Mesenchymal stem cell (in vitro differentiated cells and primary cell): ENCODE measurements around the gene AKT3.

Source experiments
- DNase-seq: peaks from one replicate; pipeline ENCODE4 v3.0.0-alpha.2; 2013
- H2AFZ ChIP-seq: one replicate; pipeline ENCODE4 v1.6.1; 2013; ENCODE audit warnings: low read depth, mild to moderate bottlenecking, control low read depth, inconsistent platforms, low read length, moderate library complexity
- H2AK5ac ChIP-seq: 2 replicates; pipeline ENCODE4 v1.6.1; 2013; ENCODE audit warnings: low read length, moderate library complexity, mild to moderate bottlenecking, inconsistent platforms; ENCODE audit not compliant: severe bottlenecking
- H2BK120ac ChIP-seq: one replicate; pipeline ENCODE4 v1.6.1; 2013; ENCODE audit warnings: low read depth, mild to moderate bottlenecking, inconsistent platforms, low read length, moderate library complexity
- H2BK12ac ChIP-seq, 2 experiments: one replicate each; pipeline ENCODE4 v1.6.1; 2013; ENCODE audit warnings: inconsistent platforms in 2 of 2, low read length in 2 of 2, mild to moderate bottlenecking in 2 of 2, moderate library complexity in 2 of 2, control low read depth in 1 of 2
- H2BK15ac ChIP-seq: one replicate; pipeline ENCODE4 v1.6.1; 2013; ENCODE audit warnings: mild to moderate bottlenecking, low read depth, inconsistent platforms; ENCODE audit not compliant: poor library complexity, severe bottlenecking
- H2BK5ac ChIP-seq: 2 replicates; pipeline ENCODE4 v1.6.1; 2013; ENCODE audit warnings: low read depth, mild to moderate bottlenecking, low read length, control low read depth, inconsistent platforms; ENCODE audit not compliant: poor library complexity, severe bottlenecking
- H3K14ac ChIP-seq, 2 experiments: one replicate each; pipeline ENCODE4 v1.6.1; 2013; ENCODE audit warnings: inconsistent platforms in 2 of 2, low read length in 2 of 2, control low read depth in 1 of 2, mild to moderate bottlenecking in 1 of 2, moderate library complexity in 1 of 2
- H3K18ac ChIP-seq, 2 experiments: one replicate each; pipeline ENCODE4 v1.6.1; 2013; ENCODE audit warnings: inconsistent platforms in 2 of 2, low read length in 2 of 2, control low read depth in 1 of 2, low read depth in 1 of 2, mild to moderate bottlenecking in 1 of 2
- H3K23ac ChIP-seq, 2 experiments: one replicate each; pipeline ENCODE4 v1.6.1; 2013; ENCODE audit warnings: inconsistent platforms in 2 of 2, low read length in 2 of 2, mild to moderate bottlenecking in 2 of 2, moderate library complexity in 2 of 2, control low read depth in 1 of 2
- H3K27ac ChIP-seq: 2 replicates; pipeline ENCODE4 v1.5.1; 2013; ENCODE audit warnings: mild to moderate bottlenecking, moderate library complexity, low read length, control low read depth, inconsistent platforms; ENCODE audit not compliant: poor library complexity, severe bottlenecking
- H3K27me3 ChIP-seq, 2 experiments: 2 replicates each; pipeline versions ENCODE4 v1.6.1 to v1.7.0; 2013; ENCODE audit warnings: low read length in 2 of 2, mild to moderate bottlenecking in 2 of 2, moderate library complexity in 2 of 2, control low read depth in 1 of 2, inconsistent platforms in 1 of 2; ENCODE audit not compliant: control insufficient read depth in 1 of 2, insufficient read depth in 1 of 2
- H3K36me3 ChIP-seq, 2 experiments: 2 replicates each; pipeline versions ENCODE4 v1.6.1 to v1.7.0; 2013; ENCODE audit warnings: low read length in 2 of 2, control low read depth in 1 of 2, inconsistent platforms in 1 of 2, low read depth in 1 of 2, mild to moderate bottlenecking in 1 of 2; ENCODE audit not compliant: insufficient read depth in 2 of 2, control insufficient read depth in 1 of 2
- H3K4ac ChIP-seq, 2 experiments: one replicate each; pipeline ENCODE4 v1.6.1; 2013; ENCODE audit warnings: inconsistent platforms in 2 of 2, low read length in 2 of 2, mild to moderate bottlenecking in 2 of 2, moderate library complexity in 2 of 2, control low read depth in 1 of 2, low read depth in 1 of 2
- H3K4me1 ChIP-seq: 2 replicates; pipeline ENCODE4 v1.6.1; 2013; ENCODE audit warnings: low read depth, low read length, control low read depth; ENCODE audit not compliant: control insufficient read depth, insufficient read depth
- H3K4me2 ChIP-seq: 2 replicates; pipeline ENCODE4 v1.6.1; 2013; ENCODE audit warnings: low read length, mild to moderate bottlenecking, inconsistent platforms; ENCODE audit not compliant: poor library complexity, severe bottlenecking
- H3K4me3 ChIP-seq, 2 experiments: 2 replicates each; pipeline versions ENCODE4 v1.5.1 to v1.7.0; 2013; ENCODE audit warnings: low read length in 2 of 2, mild to moderate bottlenecking in 2 of 2, control low read depth in 1 of 2, low read depth in 1 of 2; ENCODE audit not compliant: insufficient read depth in 1 of 2
- H3K79me1 ChIP-seq: replicated peaks from 2 replicates; pipeline ENCODE4 v1.6.1; 2013; ENCODE audit warnings: mild to moderate bottlenecking, control low read depth, low read length, inconsistent platforms; ENCODE audit not compliant: poor library complexity, severe bottlenecking
- H3K9ac ChIP-seq: 2 replicates; pipeline ENCODE4 v1.7.0; 2013; ENCODE audit warnings: mild to moderate bottlenecking, low read length, moderate library complexity
- H3K9me3 ChIP-seq: 2 replicates; pipeline ENCODE4 v1.7.0; 2013; ENCODE audit warnings: mild to moderate bottlenecking, low read length; ENCODE audit not compliant: control insufficient read depth
- H4K8ac ChIP-seq: one replicate; pipeline ENCODE4 v1.6.1; 2013; ENCODE audit warnings: inconsistent platforms, mild to moderate bottlenecking, low read length, moderate library complexity
- H4K91ac ChIP-seq: one replicate; pipeline ENCODE4 v1.6.1; 2013; ENCODE audit warnings: mild to moderate bottlenecking, low read length, inconsistent platforms
- whole genome bisulfite sequencing: methylation state at CpG from one replicate; pipeline ENCODE4 v1.1.7; 2013; ENCODE audit warnings: mixed read lengths; 5-methylcytosine and 5-hydroxymethylcytosine counted together

The AKT3 gene

GRCh38 chr1:243844186-243844585, 5.9 kb downstream of the AKT3 start:
- WGBS: 100% methylated on average over 1 of the region's 1 CpG

GRCh38 chr1:243842978-243843511, 7.0 kb downstream of the AKT3 start:
- peaks cover 4% of the 10 kb centered on the region for H3K79me1 ChIP-seq
- H2BK15ac ChIP-seq: no peak overlapping the region
- no peaks in the 10 kb centered on the region for H3K9me3 ChIP-seq
- peak overlapping the region in 1 of 2 experiments; percentile 19 for H3K18ac ChIP-seq
- H3K9ac ChIP-seq: peak overlapping the region; percentile 62
- peak overlapping the region; percentile 31 for H2BK5ac ChIP-seq
- H2AK5ac ChIP-seq: no peak overlapping the region
- no peaks in the 10 kb centered on the region for H3K27me3 ChIP-seq
- H4K8ac ChIP-seq: no peak overlapping the region
- H3K4ac ChIP-seq: no peak overlapping the region
- no peak overlapping the region for H3K14ac ChIP-seq
- H2AFZ ChIP-seq: no peak overlapping the region
- peaks cover 0 to 2% of the 10 kb centered on the region in 2 experiments for H3K36me3 ChIP-seq
- no peak overlapping the region for H2BK120ac ChIP-seq
- peaks cover 2% of the 10 kb centered on the region for H3K4me1 ChIP-seq
- no peak overlapping the region for H4K91ac ChIP-seq
- 27% methylated on average over 3 of the region's 4 CpGs for WGBS
- peak; percentile 92 for DNase-seq
- no peak overlapping the region for H3K23ac ChIP-seq
- H3K4me2 ChIP-seq: peak overlapping the region; percentile 66
- no peak overlapping the region for H2BK12ac ChIP-seq
- H3K27ac ChIP-seq: peak overlapping the region; percentile 64
- peak overlapping the region in 1 of 2 experiments; percentile 22 for H3K4me3 ChIP-seq

More at GRCh38 chr1:243844186-243844585, 5.9 kb downstream of the AKT3 start:
- H3K4ac ChIP-seq: no peak overlapping the region
- H3K4me3 ChIP-seq: no peak overlapping the region
- H3K27me3 ChIP-seq: no peaks in the 10 kb centered on the region
- peak overlapping the region; percentile 12 for H2BK15ac ChIP-seq
- no peak overlapping the region for H3K4me2 ChIP-seq
- no peak overlapping the region for H2AFZ ChIP-seq
- no peaks in the 10 kb centered on the region for H3K9me3 ChIP-seq
- peaks cover 3% of the 10 kb centered on the region for H3K4me1 ChIP-seq
- no peak overlapping the region for H2AK5ac ChIP-seq
- H3K27ac ChIP-seq: no peak overlapping the region
- peaks cover 0 to 2% of the 10 kb centered on the region in 2 experiments for H3K36me3 ChIP-seq
- no peak overlapping the region for H4K91ac ChIP-seq
- H3K23ac ChIP-seq: no peak overlapping the region
- no peak for DNase-seq
- H2BK12ac ChIP-seq: no peak overlapping the region
- no peak overlapping the region for H4K8ac ChIP-seq
- no peak overlapping the region for H3K18ac ChIP-seq
- H3K79me1 ChIP-seq: peaks cover 4% of the 10 kb centered on the region
- no peak overlapping the region for H3K14ac ChIP-seq
- H2BK5ac ChIP-seq: no peak overlapping the region
- H3K9ac ChIP-seq: no peak overlapping the region
- H2BK120ac ChIP-seq: no peak overlapping the region

- no CpG with 5 or more reads among the region's 5 CpGs for WGBS
- DNase-seq: peak; percentile 48
- Histone ChIP-seq H3K9ac (peak overlapping the region; percentile 62), H2BK5ac (no peak overlapping the region), H2BK12ac (no peak overlapping the region), H3K36me3 (peaks cover 0 to 6% of the 10 kb centered on the region in 2 experiments), H3K4me3 (no peak overlapping the region), H3K27ac (no peak overlapping the region), H3K27me3 (no peaks in the 10 kb centered on the region), H4K8ac (no peak overlapping the region), H3K23ac (no peak overlapping the region), H2BK15ac (no peak overlapping the region), H3K9me3 (peaks cover 6% of the 10 kb centered on the region), H3K4me2 (no peak overlapping the region), H4K91ac (no peak overlapping the region), H2AFZ (no peak overlapping the region), H3K4me1 (peaks cover 2% of the 10 kb centered on the region), H3K14ac (no peak overlapping the region), H2BK120ac (no peak overlapping the region), H2AK5ac (no peak overlapping the region), H3K4ac (no peak overlapping the region), H3K18ac (no peak overlapping the region), H3K79me1 (peaks cover 4% of the 10 kb centered on the region)
Observed at GRCh38 chr1:243842161-243842560, 7.9 kb downstream of the AKT3 start.

- no peak overlapping the region for H2AK5ac ChIP-seq
- peaks cover 2% of the 10 kb centered on the region for H3K4me1 ChIP-seq
- no peak overlapping the region for H2BK120ac ChIP-seq
- peak overlapping the region; percentile 34 for H3K4me2 ChIP-seq
- H2BK5ac ChIP-seq: no peak overlapping the region
- H3K9ac ChIP-seq: peak overlapping the region; percentile 13
- 32% methylated on average over 3 of the region's 3 CpGs for WGBS
- no peak overlapping the region for H3K4me3 ChIP-seq
- no peak overlapping the region for H2BK15ac ChIP-seq
- H3K27me3 ChIP-seq: no peaks in the 10 kb centered on the region
- peaks cover 4% of the 10 kb centered on the region for H3K79me1 ChIP-seq
- H4K8ac ChIP-seq: no peak overlapping the region
- H3K9me3 ChIP-seq: peaks cover 11% of the 10 kb centered on the region
- no peak overlapping the region for H3K4ac ChIP-seq
- H2BK12ac ChIP-seq: no peak overlapping the region
- no peak overlapping the region for H4K91ac ChIP-seq
- H3K14ac ChIP-seq: no peak overlapping the region
- no peak overlapping the region for H2AFZ ChIP-seq
- no peak overlapping the region for H3K18ac ChIP-seq
- H3K23ac ChIP-seq: no peak overlapping the region
- peak overlapping the region; percentile 76 for H3K27ac ChIP-seq
- peaks cover 0 to 6% of the 10 kb centered on the region in 2 experiments for H3K36me3 ChIP-seq
- peak; percentile 66 for DNase-seq
Observed at GRCh38 chr1:243841507-243841906, 8.5 kb downstream of the AKT3 start.
